Naive thymus-derived CD8-positive, alpha-beta T cell (primary cell): ENCODE data around the gene SH2B3. TPM values are rescaled to one million over a fixed set of nuclear protein-coding genes. Genes with fewer than 3 reads are reported as not detected.

ENCODE experiments used
- ATAC-seq, 2 donors: fragments of 150-1000 bp; cut with Tn5 transposase in 1 of 2; sonication (Bioruptor Pico), chemical (Tn5 transposase) in 1 of 2; 1 replicate in 1 of 2; 2 replicates in 1 of 2; pipeline ENCODE4 v1.10.0; 2021; ENCODE audit warnings: mild to moderate bottlenecking in 2 of 2, moderate library complexity in 2 of 2
- POLR2A ChIA-PET: fragments of 350-600 bp; sonication (Branson Sonifier 250); formaldehyde crosslinking; loops from one replicate; lab custom pipeline; 2021; ENCODE audit warnings: antibody characterized with exemption; lab: Charles Lee
- DNase-seq, 10 donors: peaks; one replicate each; pipeline versions ENCODE4 v3.0.0 to v3.0.0-alpha.2; 2020 to 2022
- H3K27ac Mint-ChIP-seq, 10 donors: one replicate each; pipeline ENCODE4 v1.8.0; 2020 to 2022; ENCODE audit warnings: mild to moderate bottlenecking in 10 of 10, mixed read lengths in 10 of 10, moderate library complexity in 4 of 10, inconsistent platforms in 1 of 10
- H3K27me3 Mint-ChIP-seq, 5 donors: one replicate each; pipeline ENCODE4 v1.8.0; 2021 to 2022; ENCODE audit warnings: mixed read lengths in 5 of 5
- H3K36me3 Mint-ChIP-seq, 3 donors: one replicate each; pipeline ENCODE4 v1.8.0; 2020 to 2022; ENCODE audit warnings: mixed read lengths in 3 of 3, mild to moderate bottlenecking in 2 of 3, inconsistent platforms in 1 of 3
- H3K4me1 Mint-ChIP-seq, 4 donors: one replicate each; pipeline ENCODE4 v1.8.0; 2021 to 2022; ENCODE audit warnings: mixed read lengths in 4 of 4
- H3K4me3 Mint-ChIP-seq, 10 donors: one replicate each; pipeline ENCODE4 v1.8.0; 2020 to 2022; ENCODE audit warnings: mild to moderate bottlenecking in 10 of 10, mixed read lengths in 10 of 10, moderate library complexity in 6 of 10, inconsistent platforms in 1 of 10
- H3K9me3 Mint-ChIP-seq, 9 donors: one replicate each; pipeline ENCODE4 v1.8.0; 2020 to 2022; ENCODE audit warnings: mixed read lengths in 9 of 9, mild to moderate bottlenecking in 3 of 9, inconsistent platforms in 1 of 9, moderate library complexity in 1 of 9
- polyA plus RNA-seq, 3 donors: library from polyadenylated mRNA; unstranded; fragments of 300-500 nt; fragmentation: Illumina TruSeq; gene quantifications; one replicate each; pipeline ENCODE4 v1.2.3, GENCODE V29; 2021
- total RNA-seq, 8 experiments: library from RNA in 2 of 8; stranded (reverse) in 2 of 8; gene quantifications; one replicate each; pipeline ENCODE4 v1.2.3 and lab custom pipeline; 2021 to 2026

SH2B3 gene
- total and polyA plus RNA-seq, 5 experiments from 2014 or later, result 2.1 to 12.8 (median 5.3) TPM

DNA sequence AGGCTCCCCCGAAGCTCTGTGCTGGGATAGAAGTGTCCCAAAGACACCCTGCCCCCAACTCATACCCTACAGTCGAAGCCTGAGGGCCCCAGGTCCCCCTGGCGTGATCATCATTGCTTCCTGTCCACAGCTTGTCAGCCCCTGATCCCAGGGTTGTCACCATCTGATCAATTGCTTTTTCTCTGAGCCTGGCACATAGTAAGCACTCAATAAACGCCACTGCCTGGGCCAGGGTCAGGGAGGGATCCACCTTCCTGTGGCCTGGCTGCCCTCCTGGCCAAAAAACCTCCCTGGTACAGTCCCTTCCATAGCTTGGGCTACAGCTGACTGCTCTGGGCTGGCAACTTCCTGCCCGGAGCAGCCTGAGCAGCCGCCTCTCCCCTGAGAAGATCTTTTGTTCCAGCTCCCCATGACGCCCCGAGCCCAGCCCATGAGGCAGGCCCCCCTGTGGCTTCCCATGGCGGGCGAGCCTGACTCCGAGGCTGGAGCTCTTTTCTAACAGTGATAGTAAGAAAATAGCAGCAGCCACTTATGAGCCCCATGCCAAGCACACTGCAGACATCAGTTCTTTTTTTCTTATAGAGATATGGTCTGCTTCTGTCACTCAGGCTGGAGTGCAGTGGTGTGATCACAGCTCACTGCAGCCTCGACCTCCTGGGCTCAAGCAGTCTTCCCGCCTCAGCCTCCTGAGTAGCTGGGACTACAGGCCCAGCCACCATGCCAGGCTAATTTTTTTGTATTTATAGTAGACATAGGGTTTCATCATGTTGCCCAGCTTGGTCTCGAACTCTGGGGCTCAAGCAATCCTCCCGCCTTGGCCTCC is 6.5 kb downstream of the SH2B3 start:
- Mint-ChIP-seq H3K4me3 (peak overlapping the region; percentile 36 to 86 (median 76)), H3K4me1 (peaks cover 37 to 88% (median 86%) of the 10 kb centered on the region in 4 donors), H3K27ac (peak overlapping the region; percentile 75 to 95 (median 91)), H3K9me3 (no peaks in the 10 kb centered on the region), H3K27me3 (no peaks in the 10 kb centered on the region), H3K36me3 (peaks cover 0 to 18% (median 1%) of the 10 kb centered on the region in 3 donors)
- peak in 2 of 10 donors; percentile 16 to 22 for DNase-seq
- POLR2A ChIA-PET, result interaction anchor here (0.6 to 11.8 kb wide), 6 partner anchors 15 to 822 kb away, joined by 3 to 106 read pairs (median 6); no protein-coding TSS in a partner anchor
- ATAC-seq, result peak; percentile 48 to 62

DNA sequence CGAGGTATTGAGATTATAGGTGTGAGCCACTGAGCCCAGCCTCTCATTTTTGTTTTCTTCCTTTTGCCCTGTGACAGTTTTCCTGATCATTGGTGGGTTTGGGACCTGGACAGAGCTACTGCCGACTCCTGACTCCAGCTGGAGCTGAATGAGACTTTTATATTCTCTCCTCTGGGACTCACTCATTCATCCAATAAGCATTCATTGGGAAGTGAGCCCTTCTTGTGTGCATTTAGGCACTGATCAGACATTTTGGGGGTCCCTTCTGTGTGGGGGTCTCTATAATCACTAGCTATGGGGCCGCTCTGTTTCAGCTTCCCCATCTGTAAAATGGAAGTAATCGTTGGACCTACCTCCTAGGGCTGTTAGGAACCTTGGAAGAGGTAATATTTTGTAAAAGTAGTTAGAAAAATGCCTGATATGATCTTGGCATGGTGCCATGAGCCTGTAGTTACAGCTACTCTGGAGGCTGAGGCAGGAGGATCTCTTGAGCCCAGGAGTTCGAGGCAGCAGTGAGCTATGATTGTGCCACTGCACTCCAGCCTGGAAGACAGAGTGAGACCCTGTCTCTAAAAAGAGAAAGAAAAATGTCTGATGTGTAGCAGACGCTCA is 7.2 kb downstream of the SH2B3 start:
- H3K4me3 Mint-ChIP-seq, result peak overlapping the region in 7 of 10 donors; percentile 45 to 86 (median 67)
- H3K9me3 Mint-ChIP-seq, result no peaks in the 10 kb centered on the region
- H3K4me1 Mint-ChIP-seq, result peaks cover 37 to 81% (median 79%) of the 10 kb centered on the region in 4 donors
- H3K27me3 Mint-ChIP-seq, result no peaks in the 10 kb centered on the region
- POLR2A ChIA-PET, result interaction anchor here (0.7 to 11.8 kb wide), 6 partner anchors 8 to 32 kb away, joined by 3 to 106 read pairs (median 8); no protein-coding TSS in a partner anchor
- ATAC-seq (no peak), DNase-seq (no peak)
- peak overlapping the region; percentile 75 to 95 (median 91) for H3K27ac Mint-ChIP-seq
- peaks cover 0 to 18% (median 1%) of the 10 kb centered on the region in 3 donors for H3K36me3 Mint-ChIP-seq

DNA sequence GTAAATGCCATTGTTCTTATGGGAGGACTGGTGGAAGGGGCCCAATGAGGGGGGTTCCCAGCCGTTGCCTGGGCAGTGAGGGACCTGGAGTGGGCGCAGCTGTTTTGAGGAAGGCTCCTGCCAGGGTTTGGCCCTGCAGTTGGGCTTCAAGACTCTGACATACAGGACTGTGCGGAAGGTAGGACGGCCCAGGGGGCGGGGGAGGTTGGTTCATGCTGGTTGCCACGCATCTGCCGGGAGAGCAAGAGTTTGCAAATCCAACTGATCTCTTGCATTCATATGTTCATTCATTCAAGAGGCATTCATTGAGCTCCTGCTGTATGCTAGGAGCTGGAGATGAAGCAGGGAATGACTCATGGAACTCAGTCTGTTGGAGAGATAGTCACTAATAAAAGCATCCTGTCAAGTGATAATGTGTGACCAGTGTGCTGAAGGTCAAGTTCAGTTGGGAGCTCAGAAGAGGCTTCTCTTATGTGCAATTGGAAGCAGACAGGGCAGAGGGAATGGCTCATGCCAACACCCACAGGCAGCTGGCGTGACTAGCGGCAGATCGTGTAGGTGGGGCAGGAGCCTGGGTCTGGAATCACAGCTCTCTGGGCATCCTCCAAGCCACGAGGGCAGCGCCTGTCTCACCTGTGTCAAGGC is 7.8 kb downstream of the SH2B3 start:
- no peak for ATAC-seq
- peak overlapping the region in 9 of 10 donors; percentile 41 to 95 (median 80) for H3K27ac Mint-ChIP-seq
- no peaks in the 10 kb centered on the region for H3K9me3 Mint-ChIP-seq
- peaks cover 37 to 75% (median 72%) of the 10 kb centered on the region in 4 donors for H3K4me1 Mint-ChIP-seq
- H3K36me3 Mint-ChIP-seq, result peaks cover 0 to 18% (median 1%) of the 10 kb centered on the region in 3 donors
- DNase-seq, result no peak
- no peaks in the 10 kb centered on the region for H3K27me3 Mint-ChIP-seq
- peak overlapping the region in 5 of 10 donors; percentile 18 to 65 (median 45) for H3K4me3 Mint-ChIP-seq
- POLR2A ChIA-PET, result interaction anchor here (0.7 to 11.8 kb wide), 4 partner anchors 9 to 22 kb away, joined by 3 to 106 read pairs (median 6); no protein-coding TSS in a partner anchor

DNA sequence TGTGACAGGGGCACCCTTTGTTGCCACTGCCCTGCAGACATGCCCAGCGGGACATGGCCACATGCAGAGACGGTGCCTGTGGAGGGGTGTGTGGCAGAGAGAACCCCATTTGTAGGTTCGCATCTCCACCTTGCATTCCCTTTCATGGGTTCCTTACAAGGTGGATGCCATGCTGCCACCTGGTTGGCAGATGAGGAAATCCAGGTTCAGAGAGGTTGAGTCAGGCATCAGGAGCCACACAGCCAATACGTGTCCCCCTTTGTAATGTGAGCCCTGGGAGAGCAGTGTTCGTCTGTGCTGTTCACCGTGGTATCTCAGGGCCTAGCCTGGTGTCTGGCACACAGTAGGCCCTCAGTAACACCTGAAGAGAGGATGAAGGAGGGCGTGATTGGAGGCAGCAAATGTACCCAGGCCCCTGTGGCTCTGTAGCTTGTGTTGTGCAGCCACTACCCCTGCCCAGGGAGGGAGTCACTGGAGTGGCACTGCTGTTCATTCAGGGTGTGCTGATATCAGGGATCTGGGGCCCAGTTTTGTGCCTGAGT is 9.1 kb downstream of the SH2B3 start:
- H3K27me3 Mint-ChIP-seq, result no peaks in the 10 kb centered on the region
- peaks cover 33 to 63% (median 60%) of the 10 kb centered on the region in 4 donors for H3K4me1 Mint-ChIP-seq
- H3K36me3 Mint-ChIP-seq, result peaks cover 0 to 26% (median 1%) of the 10 kb centered on the region in 3 donors
- peak overlapping the region in 8 of 10 donors; percentile 33 to 80 (median 66) for H3K27ac Mint-ChIP-seq
- POLR2A ChIA-PET, result interaction anchor here (11.8 kb wide), 1 partner anchor 13 kb away, joined by 106 read pairs; no protein-coding TSS in a partner anchor
- H3K4me3 Mint-ChIP-seq, result peak overlapping the region in 3 of 10 donors; percentile 14 to 18 (median 16)
- ATAC-seq (no peak), DNase-seq (no peak)
- H3K9me3 Mint-ChIP-seq, result no peaks in the 10 kb centered on the region

DNA sequence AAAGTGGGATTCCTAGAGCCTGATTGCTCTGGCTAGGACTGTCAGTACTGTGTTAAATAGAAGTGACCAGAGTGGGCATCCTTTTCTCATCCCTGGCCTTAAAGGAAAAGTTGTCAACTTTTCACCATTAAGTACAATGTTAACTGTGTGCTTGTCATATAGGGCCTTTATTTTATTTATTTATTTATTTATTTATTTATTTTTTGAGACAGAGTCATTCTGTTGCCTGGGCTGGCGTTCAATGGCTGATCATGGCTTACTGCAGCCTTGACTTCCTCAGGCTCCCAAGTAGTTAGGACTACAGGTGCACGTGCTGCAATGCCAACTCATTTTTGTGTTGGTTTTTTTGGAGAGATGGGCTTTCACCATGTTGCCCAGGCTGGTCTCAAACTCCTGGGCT is 11.6 kb downstream of the SH2B3 start:
- peaks cover 26 to 48% (median 38%) of the 10 kb centered on the region in 4 donors for H3K4me1 Mint-ChIP-seq
- peaks cover 0 to 50% (median 7%) of the 10 kb centered on the region in 3 donors for H3K36me3 Mint-ChIP-seq
- DNase-seq, result no peak
- H3K27ac Mint-ChIP-seq, result peak overlapping the region in 2 of 10 donors; percentile 54 to 70
- ATAC-seq, result no peak
- POLR2A ChIA-PET, result interaction anchor here (1.7 kb wide), 1 partner anchor 13 kb away, joined by 4 read pairs; no protein-coding TSS in a partner anchor
- H3K27me3 Mint-ChIP-seq, result no peaks in the 10 kb centered on the region
- no peak overlapping the region for H3K4me3 Mint-ChIP-seq
- no peaks in the 10 kb centered on the region for H3K9me3 Mint-ChIP-seq

DNA sequence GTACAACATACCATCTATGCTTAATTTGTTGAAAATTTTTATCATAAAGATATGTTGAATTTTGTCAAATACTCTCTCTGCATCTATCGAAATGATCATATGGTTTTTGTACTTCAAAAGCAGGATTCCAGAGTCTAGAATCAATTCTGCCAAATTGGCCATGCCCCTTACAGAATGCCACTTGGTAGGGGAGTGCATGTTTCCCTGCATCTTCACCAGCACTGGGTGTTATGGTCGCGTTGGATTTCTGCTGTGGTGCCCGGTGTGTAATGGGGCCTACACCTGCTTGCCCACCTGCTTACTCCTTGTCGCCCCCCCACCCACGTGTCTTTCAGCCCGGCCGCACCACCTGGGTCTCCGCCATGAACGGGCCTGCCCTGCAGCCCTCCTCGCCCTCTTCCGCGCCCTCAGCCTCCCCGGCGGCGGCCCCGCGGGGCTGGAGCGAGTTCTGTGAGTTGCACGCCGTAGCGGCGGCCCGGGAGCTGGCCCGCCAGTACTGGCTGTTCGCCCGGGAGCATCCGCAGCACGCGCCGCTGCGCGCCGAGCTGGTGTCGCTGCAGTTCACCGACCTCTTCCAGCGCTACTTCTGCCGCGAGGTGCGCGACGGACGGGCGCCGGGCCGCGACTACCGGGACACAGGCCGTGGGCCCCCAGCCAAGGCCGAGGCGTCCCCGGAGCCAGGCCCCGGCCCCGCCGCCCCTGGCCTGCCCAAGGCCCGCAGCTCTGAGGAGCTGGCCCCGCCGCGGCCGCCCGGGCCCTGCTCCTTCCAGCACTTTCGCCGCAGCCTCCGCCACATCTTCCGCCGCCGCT is 12.3 kb downstream of the SH2B3 start:
- H3K9me3 Mint-ChIP-seq, result no peaks in the 10 kb centered on the region
- ATAC-seq (no peak), DNase-seq (no peak)
- no peak overlapping the region for H3K4me3 Mint-ChIP-seq
- POLR2A ChIA-PET, result no interaction called here
- H3K36me3 Mint-ChIP-seq, result peaks cover 0 to 55% (median 7%) of the 10 kb centered on the region in 3 donors
- H3K27me3 Mint-ChIP-seq, result no peaks in the 10 kb centered on the region
- H3K4me1 Mint-ChIP-seq, result peaks cover 20 to 43% (median 34%) of the 10 kb centered on the region in 4 donors
- H3K27ac Mint-ChIP-seq, result peak overlapping the region in 1 of 10 donors; percentile 61

DNA sequence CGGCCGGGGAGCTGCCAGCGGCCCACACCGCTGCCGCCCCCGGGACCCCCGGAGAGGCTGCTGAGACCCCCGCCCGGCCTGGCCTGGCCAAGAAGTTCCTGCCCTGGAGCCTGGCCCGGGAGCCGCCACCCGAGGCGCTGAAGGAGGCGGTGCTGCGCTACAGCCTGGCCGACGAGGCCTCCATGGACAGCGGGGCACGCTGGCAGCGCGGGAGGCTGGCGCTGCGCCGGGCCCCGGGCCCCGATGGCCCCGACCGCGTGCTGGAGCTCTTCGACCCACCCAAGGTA is 12.8 kb downstream of the SH2B3 start:
- ATAC-seq (no peak), DNase-seq (no peak)
- Mint-ChIP-seq H3K27ac (no peak overlapping the region), H3K4me3 (no peak overlapping the region), H3K9me3 (no peaks in the 10 kb centered on the region), H3K36me3 (peaks cover 0 to 54% (median 7%) of the 10 kb centered on the region in 3 donors), H3K4me1 (peaks cover 14 to 39% (median 30%) of the 10 kb centered on the region in 4 donors), H3K27me3 (no peaks in the 10 kb centered on the region)
- POLR2A ChIA-PET, result no interaction called here

DNA sequence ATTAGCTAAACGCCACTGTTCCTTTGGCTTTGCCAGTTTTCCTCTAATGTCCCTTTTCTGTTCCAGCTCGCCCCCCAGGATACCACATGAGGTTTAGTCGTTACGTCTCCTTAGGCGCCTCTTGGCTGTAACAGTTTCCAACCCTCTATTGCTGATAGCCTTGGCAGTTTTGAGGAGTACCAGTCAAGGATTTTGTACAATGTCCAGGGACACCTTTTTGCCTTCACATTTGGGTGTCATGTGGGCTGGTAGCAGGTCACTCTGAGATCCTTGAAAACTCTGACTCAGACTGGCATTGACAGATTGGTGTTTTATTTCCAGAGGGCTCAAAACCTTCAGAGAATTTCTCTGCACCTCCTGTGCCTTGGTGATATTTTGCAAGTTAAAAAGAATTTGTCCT is 14.1 kb downstream of the SH2B3 start:
- Mint-ChIP-seq H3K4me3 (no peak overlapping the region), H3K27me3 (no peaks in the 10 kb centered on the region), H3K36me3 (peaks cover 0 to 53% (median 7%) of the 10 kb centered on the region in 3 donors), H3K9me3 (no peaks in the 10 kb centered on the region), H3K27ac (peak overlapping the region in 2 of 10 donors; percentile 4 to 23), H3K4me1 (peaks cover 13 to 34% (median 27%) of the 10 kb centered on the region in 4 donors)
- DNase-seq (no peak), ATAC-seq (no peak)
- POLR2A ChIA-PET, result interaction anchor here (0.7 kb wide), 1 partner anchor 9 kb away, joined by 4 read pairs; no protein-coding TSS in a partner anchor

DNA sequence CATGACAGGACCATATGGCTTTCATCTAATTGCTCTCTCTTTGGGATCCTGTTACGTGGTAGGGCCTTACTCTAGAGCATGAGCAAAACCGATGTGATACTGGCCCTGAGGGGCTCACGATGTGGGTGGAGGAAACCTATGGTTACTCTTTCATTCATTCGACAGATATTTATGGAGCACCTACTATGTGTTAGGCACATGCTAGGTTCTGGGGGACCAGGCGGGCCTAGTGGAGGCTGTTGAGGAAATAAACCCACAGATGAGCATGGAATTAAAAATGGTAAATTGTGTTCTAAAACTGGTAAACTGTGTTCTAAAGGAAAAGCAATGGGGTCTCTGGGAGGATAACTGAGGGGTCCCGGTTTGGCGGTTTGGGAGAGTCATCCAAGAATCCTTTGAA is 14.8 kb downstream of the SH2B3 start:
- DNase-seq (no peak), ATAC-seq (no peak)
- Mint-ChIP-seq H3K4me1 (peaks cover 15 to 37% (median 29%) of the 10 kb centered on the region in 4 donors), H3K27ac (peak overlapping the region in 2 of 10 donors; percentile 48 to 52), H3K27me3 (no peaks in the 10 kb centered on the region), H3K9me3 (no peaks in the 10 kb centered on the region), H3K4me3 (no peak overlapping the region), H3K36me3 (peaks cover 0 to 48% (median 7%) of the 10 kb centered on the region in 3 donors)
- POLR2A ChIA-PET, result interaction anchor here (0.7 kb wide), 1 partner anchor 9 kb away, joined by 4 read pairs; no protein-coding TSS in a partner anchor

DNA sequence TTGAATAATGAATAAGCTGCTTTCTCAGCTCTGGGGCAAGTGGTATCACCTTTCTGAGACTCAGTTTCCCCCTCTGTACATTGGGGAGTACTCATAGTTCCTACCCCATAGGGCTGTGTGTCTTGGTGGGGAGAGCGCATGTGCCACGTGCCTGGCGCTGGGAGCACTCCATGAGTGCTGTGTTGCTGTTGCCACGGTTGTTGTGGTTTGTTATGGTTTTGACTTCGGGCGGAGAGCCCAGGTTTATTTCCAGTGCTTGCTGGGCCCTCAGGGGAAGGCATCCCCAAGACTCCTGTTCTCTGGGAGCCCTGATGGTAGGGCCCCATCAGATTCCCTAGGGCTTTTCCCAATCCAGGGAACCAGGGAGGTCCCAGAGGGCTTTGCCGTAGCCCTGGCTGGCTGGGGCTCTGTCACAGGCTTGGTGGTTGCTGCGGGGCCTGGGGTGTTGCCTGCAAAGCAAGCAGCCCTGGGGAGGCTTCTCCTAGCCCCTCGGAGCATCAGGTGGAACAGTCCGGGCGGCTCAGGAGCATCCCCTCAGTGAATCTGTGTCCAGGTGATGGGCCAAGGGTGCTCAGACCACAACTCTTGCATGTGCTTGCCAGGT is 18.6 kb downstream of the SH2B3 start:
- POLR2A ChIA-PET, result interaction anchor here (1.4 to 9.6 kb wide), 2 partner anchors 10 to 15 kb away, joined by 3 to 106 read pairs; partner anchors contain the start of gene SH2B3
- H3K4me3 Mint-ChIP-seq, result peak overlapping the region in 3 of 10 donors; percentile 50 to 65 (median 57)
- DNase-seq (no peak), ATAC-seq (no peak)
- H3K27ac Mint-ChIP-seq, result peak overlapping the region in 7 of 10 donors; percentile 19 to 93 (median 72)
- no peaks in the 10 kb centered on the region for H3K27me3 Mint-ChIP-seq
- H3K9me3 Mint-ChIP-seq, result no peaks in the 10 kb centered on the region
- H3K36me3 Mint-ChIP-seq, result peaks cover 0 to 37% (median 5%) of the 10 kb centered on the region in 3 donors
- peaks cover 30 to 59% (median 52%) of the 10 kb centered on the region in 4 donors for H3K4me1 Mint-ChIP-seq
